Mesenchymal stem cell (in vitro differentiated cells and primary cell): ENCODE results near the gene EIF4EBP2.

ENCODE experiments used
- DNase-seq: peaks from one replicate; pipeline ENCODE4 v3.0.0-alpha.2; 2013
- H2AFZ ChIP-seq: one replicate; pipeline ENCODE4 v1.6.1; 2013; ENCODE audit warnings: low read depth, mild to moderate bottlenecking, control low read depth, inconsistent platforms, low read length, moderate library complexity
- H2AK5ac ChIP-seq: 2 replicates; pipeline ENCODE4 v1.6.1; 2013; ENCODE audit warnings: low read length, moderate library complexity, mild to moderate bottlenecking, inconsistent platforms; ENCODE audit not compliant: severe bottlenecking
- H2BK120ac ChIP-seq: one replicate; pipeline ENCODE4 v1.6.1; 2013; ENCODE audit warnings: low read depth, mild to moderate bottlenecking, inconsistent platforms, low read length, moderate library complexity
- H2BK12ac ChIP-seq, 2 experiments: one replicate each; pipeline ENCODE4 v1.6.1; 2013; ENCODE audit warnings: inconsistent platforms in 2 of 2, low read length in 2 of 2, mild to moderate bottlenecking in 2 of 2, moderate library complexity in 2 of 2, control low read depth in 1 of 2
- H2BK15ac ChIP-seq: one replicate; pipeline ENCODE4 v1.6.1; 2013; ENCODE audit warnings: mild to moderate bottlenecking, low read depth, inconsistent platforms; ENCODE audit not compliant: poor library complexity, severe bottlenecking
- H2BK5ac ChIP-seq: 2 replicates; pipeline ENCODE4 v1.6.1; 2013; ENCODE audit warnings: low read depth, mild to moderate bottlenecking, low read length, control low read depth, inconsistent platforms; ENCODE audit not compliant: poor library complexity, severe bottlenecking
- H3K14ac ChIP-seq, 2 experiments: one replicate each; pipeline ENCODE4 v1.6.1; 2013; ENCODE audit warnings: inconsistent platforms in 2 of 2, low read length in 2 of 2, control low read depth in 1 of 2, mild to moderate bottlenecking in 1 of 2, moderate library complexity in 1 of 2
- H3K18ac ChIP-seq, 2 experiments: one replicate each; pipeline ENCODE4 v1.6.1; 2013; ENCODE audit warnings: inconsistent platforms in 2 of 2, low read length in 2 of 2, control low read depth in 1 of 2, low read depth in 1 of 2, mild to moderate bottlenecking in 1 of 2
- H3K23ac ChIP-seq, 2 experiments: one replicate each; pipeline ENCODE4 v1.6.1; 2013; ENCODE audit warnings: inconsistent platforms in 2 of 2, low read length in 2 of 2, mild to moderate bottlenecking in 2 of 2, moderate library complexity in 2 of 2, control low read depth in 1 of 2
- H3K27ac ChIP-seq: 2 replicates; pipeline ENCODE4 v1.5.1; 2013; ENCODE audit warnings: mild to moderate bottlenecking, moderate library complexity, low read length, control low read depth, inconsistent platforms; ENCODE audit not compliant: poor library complexity, severe bottlenecking
- H3K27me3 ChIP-seq, 2 experiments: 2 replicates each; pipeline versions ENCODE4 v1.6.1 to v1.7.0; 2013; ENCODE audit warnings: low read length in 2 of 2, mild to moderate bottlenecking in 2 of 2, moderate library complexity in 2 of 2, control low read depth in 1 of 2, inconsistent platforms in 1 of 2; ENCODE audit not compliant: control insufficient read depth in 1 of 2, insufficient read depth in 1 of 2
- H3K36me3 ChIP-seq, 2 experiments: 2 replicates each; pipeline versions ENCODE4 v1.6.1 to v1.7.0; 2013; ENCODE audit warnings: low read length in 2 of 2, control low read depth in 1 of 2, inconsistent platforms in 1 of 2, low read depth in 1 of 2, mild to moderate bottlenecking in 1 of 2; ENCODE audit not compliant: insufficient read depth in 2 of 2, control insufficient read depth in 1 of 2
- H3K4ac ChIP-seq, 2 experiments: one replicate each; pipeline ENCODE4 v1.6.1; 2013; ENCODE audit warnings: inconsistent platforms in 2 of 2, low read length in 2 of 2, mild to moderate bottlenecking in 2 of 2, moderate library complexity in 2 of 2, control low read depth in 1 of 2, low read depth in 1 of 2
- H3K4me1 ChIP-seq: 2 replicates; pipeline ENCODE4 v1.6.1; 2013; ENCODE audit warnings: low read depth, low read length, control low read depth; ENCODE audit not compliant: control insufficient read depth, insufficient read depth
- H3K4me2 ChIP-seq: 2 replicates; pipeline ENCODE4 v1.6.1; 2013; ENCODE audit warnings: low read length, mild to moderate bottlenecking, inconsistent platforms; ENCODE audit not compliant: poor library complexity, severe bottlenecking
- H3K4me3 ChIP-seq, 2 experiments: 2 replicates each; pipeline versions ENCODE4 v1.5.1 to v1.7.0; 2013; ENCODE audit warnings: low read length in 2 of 2, mild to moderate bottlenecking in 2 of 2, control low read depth in 1 of 2, low read depth in 1 of 2; ENCODE audit not compliant: insufficient read depth in 1 of 2
- H3K79me1 ChIP-seq: replicated peaks from 2 replicates; pipeline ENCODE4 v1.6.1; 2013; ENCODE audit warnings: mild to moderate bottlenecking, control low read depth, low read length, inconsistent platforms; ENCODE audit not compliant: poor library complexity, severe bottlenecking
- H3K9ac ChIP-seq: 2 replicates; pipeline ENCODE4 v1.7.0; 2013; ENCODE audit warnings: mild to moderate bottlenecking, low read length, moderate library complexity
- H3K9me3 ChIP-seq: 2 replicates; pipeline ENCODE4 v1.7.0; 2013; ENCODE audit warnings: mild to moderate bottlenecking, low read length; ENCODE audit not compliant: control insufficient read depth
- H4K8ac ChIP-seq: one replicate; pipeline ENCODE4 v1.6.1; 2013; ENCODE audit warnings: inconsistent platforms, mild to moderate bottlenecking, low read length, moderate library complexity
- H4K91ac ChIP-seq: one replicate; pipeline ENCODE4 v1.6.1; 2013; ENCODE audit warnings: mild to moderate bottlenecking, low read length, inconsistent platforms
- WGBS: methylation state at CpG from one replicate; pipeline ENCODE4 v1.1.7; 2013; ENCODE audit warnings: mixed read lengths; 5-methylcytosine and 5-hydroxymethylcytosine counted together

The EIF4EBP2 gene

GRCh38 chr10:70433581-70434280 is 29.8 kb downstream of the EIF4EBP2 start:
- peak overlapping the region; percentile 5 for H3K9ac ChIP-seq
- no peaks in the 10 kb centered on the region for H3K79me1 ChIP-seq
- no peak overlapping the region for H3K27ac ChIP-seq
- H3K18ac ChIP-seq = no peak overlapping the region
- H3K4me1 ChIP-seq = no peaks in the 10 kb centered on the region
- H3K4me2 ChIP-seq = no peak overlapping the region
- no peak overlapping the region for H3K23ac ChIP-seq
- no peak overlapping the region for H2BK12ac ChIP-seq
- no peak overlapping the region for H3K14ac ChIP-seq
- H3K4ac ChIP-seq = no peak overlapping the region
- H3K4me3 ChIP-seq = no peak overlapping the region
- DNase-seq = no peak
- H3K9me3 ChIP-seq = no peaks in the 10 kb centered on the region
- no peak overlapping the region for H4K91ac ChIP-seq
- H2AFZ ChIP-seq = no peak overlapping the region
- peaks cover 11 to 12% of the 10 kb centered on the region in 2 experiments for H3K27me3 ChIP-seq
- 85% methylated on average over 7 of the region's 9 CpGs for WGBS
- peaks cover 20 to 29% of the 10 kb centered on the region in 2 experiments for H3K36me3 ChIP-seq
- H2BK15ac ChIP-seq = no peak overlapping the region
- no peak overlapping the region for H4K8ac ChIP-seq
- H2AK5ac ChIP-seq = no peak overlapping the region
- no peak overlapping the region for H2BK120ac ChIP-seq
- no peak overlapping the region for H2BK5ac ChIP-seq

- DNase-seq = no peak
- Histone ChIP-seq H2BK5ac (no peak overlapping the region), H3K23ac (no peak overlapping the region), H4K8ac (no peak overlapping the region), H2BK120ac (no peak overlapping the region), H3K9ac (no peak overlapping the region), H3K27ac (no peak overlapping the region), H3K27me3 (peaks cover 28 to 30% of the 10 kb centered on the region in 2 experiments), H3K9me3 (no peaks in the 10 kb centered on the region), H3K14ac (no peak overlapping the region), H2AK5ac (no peak overlapping the region), H2AFZ (no peak overlapping the region), H3K4me1 (peaks cover under 1% of the 10 kb centered on the region), H3K4me2 (no peak overlapping the region), H3K4ac (no peak overlapping the region), H2BK15ac (no peak overlapping the region), H3K79me1 (no peaks in the 10 kb centered on the region), H3K36me3 (peaks cover 7 to 19% of the 10 kb centered on the region in 2 experiments), H4K91ac (no peak overlapping the region), H3K18ac (no peak overlapping the region), H3K4me3 (no peak overlapping the region), H2BK12ac (no peak overlapping the region)
- 98% methylated on average over 18 of the region's 19 CpGs for WGBS
Measured at GRCh38 chr10:70435241-70436085, 31.5 kb downstream of the EIF4EBP2 start.

- no peak overlapping the region for H4K8ac ChIP-seq
- no peak overlapping the region for H2BK120ac ChIP-seq
- no peak overlapping the region for H3K23ac ChIP-seq
- H2AK5ac ChIP-seq = no peak overlapping the region
- H3K4ac ChIP-seq = no peak overlapping the region
- H2BK12ac ChIP-seq = no peak overlapping the region
- H3K27me3 ChIP-seq = peaks cover 51 to 52% of the 10 kb centered on the region in 2 experiments
- H3K14ac ChIP-seq = no peak overlapping the region
- H4K91ac ChIP-seq = no peak overlapping the region
- H3K4me3 ChIP-seq = no peak overlapping the region
- no peak overlapping the region for H2BK5ac ChIP-seq
- H3K18ac ChIP-seq = no peak overlapping the region
- H3K9me3 ChIP-seq = no peaks in the 10 kb centered on the region
- no peaks in the 10 kb centered on the region for H3K79me1 ChIP-seq
- DNase-seq = no peak
- peaks cover 15% of the 10 kb centered on the region for H3K4me1 ChIP-seq
- no peak overlapping the region for H3K9ac ChIP-seq
- 20% methylated on average over 5 of the region's 5 CpGs for WGBS
- no peak overlapping the region for H3K27ac ChIP-seq
- H2AFZ ChIP-seq = no peak overlapping the region
- H2BK15ac ChIP-seq = no peak overlapping the region
- H3K4me2 ChIP-seq = no peak overlapping the region
- H3K36me3 ChIP-seq = peaks cover 0 to 11% of the 10 kb centered on the region in 2 experiments
Measured at GRCh38 chr10:70437721-70438120, 33.8 kb downstream of the EIF4EBP2 start.
